Right renal pelvis (tissue), 4 donors: ENCODE results near the gene PEX13. TPM values are rescaled to one million over a fixed set of nuclear protein-coding genes. Genes with fewer than 3 reads are reported as not detected.
"Not testable (repeated sequence)": the region's sequence is repeated elsewhere in the genome, so short reads cannot be mapped to it uniquely, and the experiment has no call there.

ENCODE experiments used
- DNase-seq, 4 donors: peaks; one replicate each; pipeline ENCODE4 v3.0.0-alpha.2; 2013; ENCODE audit warnings: low read depth in 4 of 4, low spot score in 3 of 4, missing footprints in 1 of 4
- polyA plus RNA-seq, 4 donors: library from polyadenylated mRNA; unstranded; fragments of 120-200 nt; gene quantifications; one replicate each; pipeline ENCODE4 v1.2.1, GENCODE V29; 2013; ENCODE audit not compliant: insufficient read length in 4 of 4

PEX13 gene
- polyA plus RNA-seq, 4 donors, result 28.8 to 34.1 (median 29.6) TPM

DNA sequence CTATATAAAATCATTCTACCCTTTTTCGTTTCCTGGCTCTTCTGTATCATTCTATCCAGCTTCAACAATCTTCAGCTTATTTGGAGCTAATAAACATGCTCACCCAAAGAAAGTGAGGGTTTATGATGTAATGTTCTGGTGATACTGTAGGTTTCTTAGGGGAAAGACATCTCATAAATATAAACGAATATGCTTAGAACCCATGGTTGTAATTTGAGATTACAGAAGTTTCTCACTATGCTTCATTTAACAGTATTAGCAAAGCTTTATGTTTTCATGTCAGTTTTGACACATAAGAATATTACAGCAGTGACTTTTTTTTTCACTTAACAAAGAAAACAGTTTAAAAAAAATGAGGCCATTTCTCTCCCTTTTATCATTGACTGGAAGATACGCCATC lies 11.8 kb upstream of the PEX13 start:
- no peak for DNase-seq

DNA sequence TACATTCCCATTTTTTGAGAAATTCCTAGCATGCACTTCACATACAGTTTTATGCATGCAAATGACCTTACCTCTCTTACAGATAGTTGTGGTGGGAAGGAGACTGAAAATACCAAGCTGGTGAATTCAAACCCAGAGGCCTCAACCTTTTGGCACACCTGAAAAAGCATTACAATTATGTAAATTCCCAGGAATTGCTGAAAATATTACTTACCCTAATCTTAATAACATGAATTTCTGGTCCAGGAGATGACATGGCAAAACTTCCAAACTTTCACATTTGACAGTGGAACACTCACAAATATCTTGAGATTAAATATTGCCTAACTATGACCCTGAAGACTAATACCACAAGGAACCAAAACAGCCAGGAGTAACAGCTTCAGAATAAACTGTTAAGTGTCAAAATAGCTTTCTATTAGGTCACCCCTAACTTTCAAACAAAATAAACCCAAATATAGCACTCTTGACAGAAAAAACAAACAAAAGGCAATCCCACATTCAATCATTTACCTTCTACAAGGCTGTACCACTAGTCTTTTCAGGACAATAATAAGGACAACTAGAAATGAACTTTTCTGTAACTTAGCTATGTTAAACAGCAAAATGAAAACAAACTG lies 10.9 kb upstream of the PEX13 start:
- DNase-seq, result no peak

DNA sequence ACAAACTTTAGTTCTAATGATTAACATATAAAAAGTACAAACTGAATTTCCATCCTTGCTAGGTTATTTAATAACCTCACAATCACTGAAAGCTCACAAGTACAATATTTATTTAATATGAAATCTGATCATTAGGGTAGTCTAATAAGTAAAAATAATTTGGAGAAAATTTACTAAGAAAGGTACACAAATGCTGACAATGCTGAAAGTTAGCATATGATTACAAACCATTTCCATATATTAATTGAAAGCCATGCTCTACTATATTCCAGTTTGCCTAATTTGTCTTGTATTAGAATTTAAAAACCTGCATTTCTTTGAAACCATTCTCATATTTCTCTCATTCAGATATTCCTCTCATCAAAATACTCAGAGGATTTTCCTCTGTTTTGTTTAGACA lies 8.2 kb upstream of the PEX13 start:
- no peak for DNase-seq

DNA sequence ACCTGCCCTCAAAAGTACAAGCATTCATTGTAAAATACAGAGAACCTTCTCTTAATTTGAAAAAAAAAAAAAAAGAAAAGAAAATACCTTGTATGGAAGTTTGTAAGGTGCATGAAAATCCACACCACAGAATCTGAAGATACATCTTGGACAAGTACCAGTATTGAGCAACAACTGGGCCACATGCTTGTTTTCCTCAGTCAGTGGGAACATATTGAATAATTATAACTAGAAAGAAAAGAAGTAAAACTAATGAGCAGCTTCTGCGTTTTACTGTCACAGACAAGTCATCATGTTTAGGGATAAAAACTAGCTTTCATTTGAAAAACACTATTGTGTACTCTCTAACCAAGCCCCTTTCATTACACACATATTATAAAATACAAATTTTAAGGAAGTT lies 5.8 kb upstream of the PEX13 start:
- no peak for DNase-seq

DNA sequence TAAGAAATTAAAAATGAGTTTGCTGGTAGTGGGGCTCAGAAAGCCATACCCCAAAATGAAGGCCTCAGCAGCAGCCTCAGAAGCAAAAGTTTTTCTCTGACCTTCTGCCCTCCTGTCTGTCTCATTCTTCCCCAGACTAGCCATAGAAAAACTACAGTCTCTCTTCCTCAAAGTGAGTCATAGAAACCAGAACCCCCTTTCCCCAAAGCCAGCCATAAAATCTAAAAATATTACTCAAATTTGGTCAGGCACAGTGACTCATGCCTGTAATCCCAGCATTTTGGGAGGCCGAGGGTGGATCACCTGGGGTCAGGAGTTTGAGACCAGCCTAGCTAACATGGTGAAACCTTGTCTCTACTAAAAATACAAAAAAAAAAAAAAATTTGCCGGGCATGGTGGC lies 5.2 kb upstream of the PEX13 start:
- DNase-seq, result not testable (repeated sequence)

DNA sequence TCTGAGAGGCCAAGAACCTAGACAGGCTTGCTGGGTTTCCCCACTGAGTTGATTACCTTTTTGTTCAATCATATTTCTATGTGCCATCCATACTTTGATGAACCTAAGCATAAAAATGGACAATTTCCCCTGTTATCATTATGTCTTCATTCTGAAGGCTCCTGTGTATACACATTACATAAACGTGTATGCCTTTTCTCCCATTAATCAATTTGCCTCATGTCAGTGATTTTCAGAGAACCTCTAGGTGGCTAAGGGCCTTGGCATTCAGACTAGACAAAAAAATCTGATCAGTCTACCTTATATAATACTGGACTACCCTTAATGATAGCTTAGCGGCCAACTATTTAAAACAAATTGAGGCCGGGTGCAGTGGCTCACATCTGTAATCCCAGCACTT lies 4.1 kb upstream of the PEX13 start:
- DNase-seq, result no peak

DNA sequence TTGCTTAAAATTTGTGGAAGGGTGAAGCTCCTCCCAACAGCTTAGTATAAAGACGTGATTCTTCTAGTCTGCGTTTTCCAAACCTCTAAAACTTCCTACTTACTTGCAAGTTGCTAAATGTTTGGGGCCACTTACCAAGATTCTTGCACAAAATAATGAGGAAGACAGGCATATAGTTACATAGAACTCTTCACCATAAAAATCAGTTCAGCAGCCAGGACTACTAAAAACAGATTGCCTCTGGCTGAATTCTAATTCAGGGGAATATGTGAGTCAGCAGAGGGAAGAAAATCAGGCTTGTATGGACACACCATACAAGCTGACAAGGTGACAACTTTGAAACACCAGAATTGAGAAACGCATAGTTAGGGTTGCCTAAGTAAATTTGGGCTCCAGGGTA lies 2.8 kb upstream of the PEX13 start:
- DNase-seq, result no peak

DNA sequence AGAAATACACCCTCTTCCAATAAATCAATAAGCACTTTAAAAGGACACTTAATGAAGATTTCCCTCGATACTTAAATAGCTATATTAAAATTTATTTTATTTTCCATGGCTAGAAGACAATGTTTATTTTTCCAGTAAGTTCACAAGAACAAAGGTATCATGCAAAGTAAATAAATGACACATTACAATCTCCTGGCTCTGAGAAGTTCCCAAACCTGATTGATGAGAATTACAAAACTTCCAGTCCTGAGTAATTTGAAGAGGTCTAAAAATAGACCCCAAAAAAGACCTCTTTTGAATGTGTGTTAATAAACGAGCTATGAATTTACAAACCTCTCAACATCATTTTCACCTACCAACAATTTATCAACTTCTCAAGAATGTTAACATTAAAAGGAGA lies 1.5 kb upstream of the PEX13 start:
- no peak for DNase-seq

DNA sequence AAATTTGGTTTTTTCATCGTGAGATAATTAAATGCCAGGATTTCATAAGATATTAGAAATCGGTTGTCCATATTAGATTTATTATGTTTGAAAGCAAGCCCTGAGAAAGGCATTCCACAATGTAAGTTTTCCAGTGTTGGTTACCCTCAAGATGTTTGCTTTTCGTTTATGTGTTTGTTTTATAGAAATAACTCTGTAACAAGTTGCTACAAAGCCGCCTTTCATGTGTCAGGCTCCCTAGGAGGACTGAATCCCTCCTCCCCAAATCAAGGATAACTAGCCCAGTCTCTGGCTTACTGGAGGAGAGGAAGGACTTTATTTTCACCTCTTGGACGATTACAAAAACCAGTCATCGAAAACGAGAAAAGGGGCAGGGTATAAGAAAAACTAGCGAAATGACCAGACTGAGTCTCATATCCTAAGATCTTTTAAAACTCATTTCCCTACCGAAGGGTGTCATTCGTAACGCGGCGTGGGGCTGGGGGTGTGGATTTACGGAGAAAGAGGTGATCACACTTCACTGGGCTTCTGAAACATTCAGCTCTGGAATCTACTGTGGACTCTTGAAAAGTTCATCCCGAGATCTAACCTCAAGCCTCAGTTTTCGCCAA lies 1.0 kb upstream of the PEX13 start:
- no peak for DNase-seq

DNA sequence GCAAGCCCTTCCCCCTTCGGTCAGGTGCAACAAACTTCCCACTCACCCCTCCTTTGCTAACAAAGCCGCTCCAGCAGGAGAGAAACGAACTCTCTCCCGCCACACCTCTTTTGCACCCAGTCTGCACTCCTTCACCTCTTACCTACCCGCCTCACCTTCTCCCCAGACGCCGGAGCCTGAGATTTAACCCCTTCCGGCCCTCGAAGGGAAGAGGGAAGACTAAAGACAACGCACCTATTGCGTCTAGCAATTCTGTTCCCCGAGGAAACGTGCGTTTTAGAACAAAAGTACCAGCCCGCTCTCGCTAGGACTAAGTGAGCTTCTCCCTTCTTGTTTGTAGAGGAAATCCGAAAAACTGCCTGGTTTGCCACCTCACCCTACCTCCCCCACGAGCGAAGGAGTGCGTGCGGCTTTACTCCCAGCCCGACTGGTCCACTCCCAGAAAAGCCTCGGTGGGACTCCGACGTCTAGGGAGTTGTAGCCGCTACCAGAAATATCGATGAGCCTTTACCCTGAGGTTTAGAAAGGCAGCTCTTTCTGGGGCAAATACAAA lies 441 bp upstream of the PEX13 start:
- DNase-seq, result peak; percentile 68 to 81 (median 73)

DNA sequence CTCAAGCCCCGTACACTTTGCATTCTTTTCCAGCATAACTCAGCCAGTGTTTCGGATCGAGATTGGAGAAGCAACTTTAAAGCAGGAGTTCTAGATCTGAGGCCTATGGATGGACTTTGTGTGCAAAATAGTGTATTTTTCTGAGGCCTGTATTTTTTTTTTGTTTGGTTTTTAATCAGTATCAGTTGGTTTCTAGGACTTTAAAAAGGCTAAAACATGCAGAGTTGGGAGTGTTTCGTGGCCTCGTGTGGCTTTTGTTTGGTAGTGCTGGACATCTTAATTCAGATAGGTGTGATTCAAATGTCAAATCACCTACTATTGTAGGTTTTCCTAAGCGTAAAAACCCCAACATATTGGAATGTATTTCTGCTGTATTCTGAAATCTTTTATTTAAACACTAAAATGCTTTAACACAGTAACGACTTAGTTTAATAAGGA lies 817 bp downstream of the PEX13 start:
- peak in 1 of 4 donors; percentile 40 for DNase-seq

DNA sequence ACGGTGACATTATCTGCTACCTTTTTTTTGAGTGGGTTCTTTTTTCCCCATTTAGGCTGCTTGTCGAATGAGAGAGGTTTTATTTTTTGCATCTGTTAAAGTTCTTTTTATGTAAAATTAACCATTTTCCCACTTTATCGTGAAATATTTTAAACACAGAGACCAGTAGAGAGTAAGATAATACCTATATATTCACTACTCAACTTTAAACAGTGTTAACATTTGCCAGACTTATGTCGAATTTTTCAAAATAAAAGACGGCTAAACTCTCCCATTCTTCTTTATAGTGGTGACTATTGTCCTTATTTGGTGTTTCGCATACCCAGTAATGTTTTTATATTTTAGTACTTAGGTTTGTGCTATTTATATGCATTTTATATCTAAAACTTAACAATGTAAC lies 1.3 kb downstream of the PEX13 start:
- DNase-seq, result no peak

DNA sequence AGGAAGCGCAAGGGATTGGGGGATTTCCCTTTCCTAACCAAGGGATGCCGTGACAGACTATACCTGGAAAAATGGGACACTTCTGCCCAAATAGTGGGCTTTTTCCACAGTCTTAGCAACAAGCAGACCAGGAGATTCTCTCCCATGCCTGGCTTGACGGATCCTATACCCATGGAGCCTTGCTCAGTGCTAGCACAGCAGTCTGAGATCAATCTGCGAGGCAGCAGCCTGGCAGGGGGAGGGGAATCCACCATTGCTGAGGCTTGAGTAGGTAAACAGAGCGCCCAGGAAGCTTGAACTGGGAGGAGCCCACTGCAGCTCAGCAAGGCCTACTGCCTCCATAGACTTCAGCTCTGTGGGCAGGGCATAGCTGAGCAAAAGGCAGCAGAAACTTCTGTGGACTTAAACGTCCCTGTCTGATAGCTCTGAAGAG lies 3.7 kb downstream of the PEX13 start:
- DNase-seq, result no peak

DNA sequence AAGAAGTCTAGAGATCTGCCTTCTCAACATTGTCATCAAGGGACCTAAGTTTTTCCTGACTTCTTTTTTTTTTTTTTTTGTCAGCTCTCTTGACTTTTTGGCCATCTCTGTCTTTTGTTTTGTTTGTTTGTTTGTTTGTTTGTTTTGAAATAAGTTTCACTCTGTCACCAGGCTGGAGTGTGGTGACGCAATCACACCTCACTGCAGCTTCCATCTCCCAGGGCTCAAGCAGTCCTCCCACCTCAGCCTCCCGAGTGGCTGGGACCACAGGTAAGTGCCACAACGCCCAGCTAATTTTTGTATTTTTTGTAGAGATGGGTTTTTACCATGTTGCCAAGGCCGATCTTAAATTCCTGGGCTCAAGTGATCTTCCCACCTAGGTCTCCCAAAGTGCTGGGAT lies 6.2 kb downstream of the PEX13 start:
- DNase-seq, result no peak

DNA sequence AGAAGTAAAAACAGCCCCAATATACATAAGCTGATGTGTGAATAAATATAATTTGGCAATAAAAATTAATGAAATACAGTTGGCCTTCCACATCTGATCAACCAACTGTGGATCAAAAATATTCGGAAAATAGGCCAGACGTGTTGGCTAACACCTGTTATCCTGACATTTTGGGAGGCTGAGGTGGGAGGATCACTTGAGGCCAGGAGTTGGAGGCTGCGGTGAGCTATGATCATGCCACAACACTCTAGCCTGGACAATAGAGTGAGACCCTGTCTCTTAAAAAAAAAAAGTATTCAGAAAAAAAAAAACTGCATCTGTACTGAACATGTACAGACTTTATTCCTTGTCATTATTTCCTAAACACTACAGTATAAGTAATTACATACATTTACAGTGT lies 12.0 kb downstream of the PEX13 start:
- DNase-seq, result no peak

DNA sequence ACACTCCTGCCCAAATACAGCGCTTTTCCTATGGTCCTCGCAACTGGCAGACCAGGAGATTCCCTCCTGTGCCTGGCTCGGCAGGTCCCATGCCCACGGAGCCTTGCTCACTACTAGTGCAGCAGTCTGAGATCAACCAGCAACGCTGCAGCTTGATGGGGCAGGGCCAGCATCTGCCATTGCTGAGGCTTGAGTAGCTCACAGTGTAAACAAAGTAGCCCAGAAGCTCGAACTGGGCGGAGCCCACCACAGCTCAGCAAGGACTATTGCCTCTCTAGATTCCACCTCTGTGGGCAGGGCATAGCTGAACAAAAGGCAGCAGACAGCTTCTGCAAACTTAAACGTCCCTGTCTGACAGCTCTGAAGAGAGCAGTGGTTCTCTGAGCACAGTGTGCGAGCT lies 17.1 kb downstream of the PEX13 start:
- not testable (repeated sequence) for DNase-seq

DNA sequence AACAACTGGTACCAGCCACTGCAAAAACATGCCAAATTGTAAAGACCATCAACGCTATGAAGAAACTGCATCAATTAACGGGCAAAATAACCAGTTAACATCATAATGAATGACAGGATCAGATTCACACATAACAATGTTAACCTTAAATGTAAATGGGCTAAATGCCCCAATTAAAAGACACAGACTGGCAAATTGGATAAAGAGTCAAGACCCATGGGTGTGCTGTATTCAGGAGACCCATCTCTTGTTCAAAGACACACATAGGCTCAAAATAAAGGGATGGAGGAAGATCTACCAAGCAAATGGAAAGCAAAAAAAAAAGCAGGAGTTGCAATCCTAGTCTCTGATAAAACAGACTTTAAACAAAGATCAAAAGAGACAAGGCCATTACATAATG lies 19.1 kb downstream of the PEX13 start:
- not testable (repeated sequence) for DNase-seq

DNA sequence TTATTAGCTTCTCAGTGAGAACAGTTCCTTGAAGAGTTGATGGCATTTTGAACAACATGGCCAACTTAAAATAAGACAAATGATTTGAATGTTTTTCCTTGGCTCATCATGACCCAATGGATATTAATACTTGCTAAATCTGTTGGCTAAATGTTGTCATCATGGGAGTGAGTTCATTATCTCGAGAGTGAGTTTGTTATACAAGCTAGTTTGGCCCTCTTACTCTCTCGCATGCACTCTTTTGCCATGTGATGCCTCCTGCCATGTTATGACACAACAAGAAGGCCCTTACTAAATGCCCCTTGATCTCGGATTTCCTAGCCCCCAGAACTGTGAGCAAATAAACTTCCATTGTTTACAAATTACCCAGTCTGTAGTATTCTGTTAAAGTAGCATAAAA lies 25.3 kb downstream of the PEX13 start:
- DNase-seq, result no peak

DNA sequence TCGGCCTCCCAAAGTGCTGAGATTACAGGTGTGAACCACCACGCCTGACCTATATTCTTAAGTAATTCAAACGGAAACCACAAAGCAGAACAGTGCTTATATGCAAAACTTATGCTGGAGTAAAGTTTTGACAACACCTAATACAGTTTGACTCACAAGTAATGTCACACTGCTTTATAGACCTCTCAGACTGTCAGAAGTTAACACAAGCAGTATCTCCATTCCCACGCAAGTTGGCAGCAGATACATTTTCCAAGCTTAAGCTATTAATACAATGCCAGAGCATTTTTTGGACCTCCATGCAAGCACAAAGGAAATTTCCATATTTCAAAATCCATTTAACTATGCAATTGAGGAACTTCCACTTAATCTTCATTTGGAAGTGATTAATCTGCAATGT lies 27.1 kb downstream of the PEX13 start:
- DNase-seq, result no peak

DNA sequence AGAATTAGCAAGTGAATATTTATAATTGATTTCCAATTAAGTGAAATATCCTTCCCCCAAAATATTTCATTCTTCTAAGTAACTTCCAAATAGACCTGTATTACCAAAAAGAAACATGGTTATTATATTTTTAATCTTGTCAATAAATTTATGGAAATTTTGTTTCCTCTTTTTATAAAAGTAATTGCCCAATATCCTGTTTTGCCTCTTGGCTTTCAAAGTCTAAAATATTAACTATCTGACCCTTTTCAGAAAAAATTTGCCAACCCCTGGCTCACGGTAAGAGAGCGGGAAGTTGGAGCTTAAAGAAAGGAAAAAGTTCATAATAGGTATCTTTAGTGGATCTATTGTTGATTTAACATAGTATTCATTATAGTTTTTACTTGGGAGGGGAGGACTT lies 27.7 kb downstream of the PEX13 start:
- DNase-seq, result no peak

DNA sequence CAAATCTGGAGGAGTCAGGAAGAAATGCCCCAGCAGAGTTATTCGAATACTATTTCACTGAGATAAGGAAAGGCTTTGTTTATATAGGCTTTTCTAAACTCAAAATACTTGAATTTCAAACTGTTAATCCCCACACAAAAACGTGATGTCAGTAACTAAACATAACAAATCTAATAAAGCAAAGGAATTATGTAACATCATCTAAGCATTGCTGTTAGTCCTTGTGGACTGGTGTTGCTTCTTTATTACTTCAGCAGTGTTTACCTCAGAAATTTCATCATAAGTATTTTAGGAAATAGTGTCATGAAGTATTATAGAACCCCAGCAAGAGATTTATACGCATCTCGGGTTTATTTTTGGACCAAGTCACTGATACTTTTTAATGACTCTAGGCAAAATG lies 28.5 kb downstream of the PEX13 start:
- DNase-seq, result no peak

DNA sequence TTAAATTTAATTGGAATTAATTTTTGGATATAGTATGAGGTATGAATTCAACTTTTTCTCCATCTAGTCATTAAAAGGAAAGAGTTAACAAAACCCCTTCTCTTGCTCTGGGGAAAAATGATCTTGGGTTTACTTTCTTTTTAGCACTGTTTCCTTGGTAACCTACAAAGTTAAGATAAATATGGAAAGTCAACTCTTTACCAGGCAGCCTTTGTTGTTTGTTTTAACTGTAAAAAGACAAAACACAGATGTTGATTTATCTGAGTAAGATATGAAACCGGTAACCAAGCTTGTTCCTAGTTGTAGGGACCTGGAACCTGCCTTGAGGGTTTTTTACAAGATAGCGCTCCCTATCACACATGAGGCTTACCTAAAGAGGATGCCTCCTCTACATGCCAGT lies 38.0 kb downstream of the PEX13 start:
- no peak for DNase-seq
